Fibroblast of lung (primary cell): Measurements from ENCODE around the gene SAMD3. TPM values are rescaled to one million over a fixed set of nuclear protein-coding genes. Genes with fewer than 3 reads are reported as not detected.
A peak's percentile ranks its signal among the peaks of the same experiment; 100 is the strongest.

Experiments used
- DNase-seq, 2 donors: peaks; one replicate each; pipeline versions ENCODE4 v3.0.0 to v3.0.0-alpha.2; 2010; ENCODE audit warnings: low read depth in 2 of 2
- H2AFZ ChIP-seq: 2 replicates; pipeline ENCODE4 v1.5.1; 2012; ENCODE audit warnings: low read length, control low read depth, inconsistent platforms
- H3K27ac ChIP-seq: 2 replicates; pipeline ENCODE4 v1.5.1; 2011; ENCODE audit warnings: low read length, control low read depth; ENCODE audit not compliant: insufficient read depth
- H3K27me3 ChIP-seq: 2 replicates; pipeline ENCODE4 v1.5.1; 2011; ENCODE audit warnings: mild to moderate bottlenecking, low read length; ENCODE audit not compliant: control insufficient read depth, insufficient read depth
- H3K36me3 ChIP-seq: 2 replicates; pipeline ENCODE4 v1.5.1; 2011; ENCODE audit warnings: low read length; ENCODE audit not compliant: control insufficient read depth, insufficient read depth
- H3K4me1 ChIP-seq: 2 replicates; pipeline ENCODE4 v1.5.1; 2011; ENCODE audit warnings: low read length; ENCODE audit not compliant: control insufficient read depth, insufficient read depth; ENCODE audit errors: extremely low read depth
- H3K4me2 ChIP-seq: 2 replicates; pipeline ENCODE4 v1.5.1; 2011; ENCODE audit warnings: low read length, control low read depth; ENCODE audit not compliant: insufficient read depth; ENCODE audit errors: extremely low read depth
- H3K4me3 ChIP-seq, 4 experiments: fragments of 200-600 bp in 1 of 4; sonication (generic) in 1 of 4; replicated peaks in 1 of 4; 2 replicates each; pipeline ENCODE4 v1.5.1; 2011 to 2016; ENCODE audit warnings: low read length in 4 of 4, low read depth in 3 of 4, mild to moderate bottlenecking in 3 of 4, control low read depth in 2 of 4, inconsistent platforms in 1 of 4, mixed read lengths in 1 of 4; ENCODE audit not compliant: insufficient read depth in 1 of 4; ENCODE audit errors: control extremely low read depth in 1 of 4
- H3K79me2 ChIP-seq: 2 replicates; pipeline ENCODE4 v1.5.1; 2012; ENCODE audit warnings: mild to moderate bottlenecking, low read length, inconsistent platforms; ENCODE audit not compliant: control insufficient read depth, insufficient read depth
- H3K9ac ChIP-seq: 2 replicates; pipeline ENCODE4 v1.5.1; 2011; ENCODE audit warnings: mild to moderate bottlenecking, low read length, control low read depth; ENCODE audit not compliant: insufficient read depth
- H3K9me3 ChIP-seq: 2 replicates; pipeline ENCODE4 v1.5.1; 2012; ENCODE audit warnings: low read depth, low read length; ENCODE audit not compliant: control insufficient read depth, insufficient read depth
- H4K20me1 ChIP-seq: 2 replicates; pipeline ENCODE4 v1.5.1; 2011; ENCODE audit warnings: low read length; ENCODE audit not compliant: control insufficient read depth, insufficient read depth; ENCODE audit errors: extremely low read depth
- EZH2 ChIP-seq: IDR thresholded peaks from 2 replicates; pipeline ENCODE4 v1.5.1; 2012; ENCODE audit warnings: low read length, control low read depth, mild to moderate bottlenecking; ENCODE audit errors: missing control alignments
- polyA plus RNA-seq, 2 donors: library from polyadenylated mRNA; depleted of rRNA in 1 of 2; stranded (reverse) in 1 of 2; unstranded in 1 of 2; fragments of >200 nt; gene quantifications; 2 replicates each; pipeline ENCODE4 v1.2.1, GENCODE V29; 2011 to 2012; ENCODE audit warnings: missing spikeins in 1 of 2
- total RNA-seq: library from RNA; depleted of rRNA; stranded (reverse); fragments of >200 nt; gene quantifications from 2 replicates; pipeline ENCODE4 v1.2.1, GENCODE V29; 2014
- TF ChIP-seq, protein P1 (sequence below), 2 donors: IDR thresholded peaks in 1 of 2; conservative IDR thresholded peaks in 1 of 2; 1 replicate in 1 of 2; 2 replicates in 1 of 2; pipeline ENCODE4 v1.5.1; 2011 to 2012; ENCODE audit warnings: low read length in 2 of 2, control low read depth in 1 of 2, inconsistent platforms in 1 of 2, low read depth in 1 of 2, mild to moderate bottlenecking in 1 of 2

Gene SAMD3
- total and polyA plus RNA-seq, 2 donors (not counting 1 experiment from before 2014, with no cell fraction given): 1.5 to 2.8 TPM

DNA sequence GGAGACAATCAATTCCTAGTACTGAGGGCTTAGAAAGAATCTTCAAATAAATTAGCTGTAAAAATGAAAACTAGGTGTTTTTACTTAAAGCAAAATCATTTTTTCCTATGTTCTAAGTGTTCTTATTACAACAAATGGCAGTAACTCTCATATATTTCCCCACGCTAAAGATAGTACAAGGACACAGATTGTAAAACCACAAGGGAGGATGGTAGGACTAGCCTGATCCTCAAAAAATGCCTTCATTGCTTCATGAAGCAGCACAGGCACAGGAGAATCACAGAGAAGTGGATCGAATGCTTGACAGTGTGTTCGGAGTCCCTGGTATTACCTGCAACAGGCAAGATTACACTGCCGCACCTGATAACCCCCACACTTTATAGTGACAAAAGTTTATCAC is 58.5 kb downstream of the SAMD3 start:
- Histone ChIP-seq H3K4me3 (no peak overlapping the region), H3K9ac (no peak overlapping the region), H3K9me3 (no peaks in the 10 kb centered on the region), H3K79me2 (no peaks in the 10 kb centered on the region), H2AFZ (no peak overlapping the region), H4K20me1 (no peaks in the 10 kb centered on the region), H3K27ac (no peak overlapping the region), H3K36me3 (no peaks in the 10 kb centered on the region), H3K27me3 (no peaks in the 10 kb centered on the region), H3K4me1 (no peaks in the 10 kb centered on the region), H3K4me2 (no peak overlapping the region)
- DNase-seq: no peak
- TF ChIP-seq, protein P1, sequence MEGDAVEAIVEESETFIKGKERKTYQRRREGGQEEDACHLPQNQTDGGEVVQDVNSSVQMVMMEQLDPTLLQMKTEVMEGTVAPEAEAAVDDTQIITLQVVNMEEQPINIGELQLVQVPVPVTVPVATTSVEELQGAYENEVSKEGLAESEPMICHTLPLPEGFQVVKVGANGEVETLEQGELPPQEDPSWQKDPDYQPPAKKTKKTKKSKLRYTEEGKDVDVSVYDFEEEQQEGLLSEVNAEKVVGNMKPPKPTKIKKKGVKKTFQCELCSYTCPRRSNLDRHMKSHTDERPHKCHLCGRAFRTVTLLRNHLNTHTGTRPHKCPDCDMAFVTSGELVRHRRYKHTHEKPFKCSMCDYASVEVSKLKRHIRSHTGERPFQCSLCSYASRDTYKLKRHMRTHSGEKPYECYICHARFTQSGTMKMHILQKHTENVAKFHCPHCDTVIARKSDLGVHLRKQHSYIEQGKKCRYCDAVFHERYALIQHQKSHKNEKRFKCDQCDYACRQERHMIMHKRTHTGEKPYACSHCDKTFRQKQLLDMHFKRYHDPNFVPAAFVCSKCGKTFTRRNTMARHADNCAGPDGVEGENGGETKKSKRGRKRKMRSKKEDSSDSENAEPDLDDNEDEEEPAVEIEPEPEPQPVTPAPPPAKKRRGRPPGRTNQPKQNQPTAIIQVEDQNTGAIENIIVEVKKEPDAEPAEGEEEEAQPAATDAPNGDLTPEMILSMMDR (conservative IDR thresholded peaks at IDR 0.05 in 1 of 2, IDR thresholded peaks at IDR 0.05 in 1 of 2; ENCODE audit: low read depth in 1 of 2, low read length in 2 of 2): no peak
- TF ChIP-seq EZH2: no peak

DNA sequence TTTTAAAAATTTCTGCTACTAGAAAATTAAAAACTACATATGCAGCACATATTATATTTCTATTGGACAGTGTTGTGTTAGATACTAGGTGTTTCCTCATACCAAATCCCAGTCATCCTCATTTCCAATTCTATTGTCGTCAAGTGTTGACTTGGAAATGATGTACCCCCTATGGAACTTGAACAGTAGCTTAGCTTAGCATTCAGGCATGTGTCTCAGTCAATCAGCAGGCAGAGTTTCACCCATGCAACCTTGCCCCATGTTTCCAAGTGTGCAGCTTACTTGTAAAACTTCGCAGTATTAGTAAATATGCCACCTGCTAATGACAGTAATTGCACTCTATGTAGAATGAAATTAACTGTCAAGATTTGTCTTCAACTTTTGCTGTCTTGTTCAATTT is 59.5 kb downstream of the SAMD3 start:
- Histone ChIP-seq H3K9me3 (no peaks in the 10 kb centered on the region), H2AFZ (no peak overlapping the region), H3K27ac (no peak overlapping the region), H3K4me1 (no peaks in the 10 kb centered on the region), H3K79me2 (no peaks in the 10 kb centered on the region), H3K27me3 (no peaks in the 10 kb centered on the region), H3K4me3 (no peak overlapping the region), H3K4me2 (no peak overlapping the region), H3K9ac (no peak overlapping the region), H4K20me1 (no peaks in the 10 kb centered on the region), H3K36me3 (no peaks in the 10 kb centered on the region)
- TF ChIP-seq, protein P1 (conservative IDR thresholded peaks at IDR 0.05 in 1 of 2, IDR thresholded peaks at IDR 0.05 in 1 of 2; ENCODE audit: low read depth in 1 of 2, low read length in 2 of 2): no peak
- TF ChIP-seq EZH2: no peak
- DNase-seq: no peak

DNA sequence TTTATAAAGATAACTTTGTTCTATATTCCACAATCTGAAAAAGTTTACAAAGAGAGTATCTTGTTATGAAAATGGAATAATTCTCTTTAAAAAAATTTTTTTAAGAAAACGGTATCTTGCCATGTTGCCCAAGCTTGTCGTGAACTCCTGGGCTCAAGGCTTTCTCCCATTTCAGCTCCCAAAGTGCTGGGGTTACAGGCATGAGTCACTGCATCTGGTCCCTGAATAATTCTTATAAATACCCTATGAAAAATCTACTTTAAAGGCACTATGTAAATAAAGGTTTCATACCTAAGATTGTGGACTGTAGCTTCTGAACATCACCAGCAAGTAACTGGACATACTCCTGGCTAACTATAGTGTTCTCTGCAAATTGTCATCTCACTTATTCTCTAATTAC is 60.3 kb downstream of the SAMD3 start:
- no peaks in the 10 kb centered on the region for H3K36me3 ChIP-seq
- no peak overlapping the region for H3K27ac ChIP-seq
- H2AFZ ChIP-seq: no peak overlapping the region
- no peaks in the 10 kb centered on the region for H3K4me1 ChIP-seq
- no peak overlapping the region for H3K9ac ChIP-seq
- TF ChIP-seq, protein P1 (conservative IDR thresholded peaks at IDR 0.05 in 1 of 2, IDR thresholded peaks at IDR 0.05 in 1 of 2; ENCODE audit: low read depth in 1 of 2, low read length in 2 of 2): no peak
- TF ChIP-seq EZH2: no peak
- peak; percentile 13 to 52 for DNase-seq
- no peak overlapping the region for H3K4me3 ChIP-seq
- no peaks in the 10 kb centered on the region for H3K9me3 ChIP-seq
- H4K20me1 ChIP-seq: no peaks in the 10 kb centered on the region
- no peak overlapping the region for H3K4me2 ChIP-seq
- no peaks in the 10 kb centered on the region for H3K79me2 ChIP-seq
- H3K27me3 ChIP-seq: no peaks in the 10 kb centered on the region
